ENCODE results near the gene LRRK2.
"Not testable (repeated sequence)": the region's sequence is repeated elsewhere in the genome, so short reads cannot be mapped to it uniquely, and the experiment has no call there.

LRRK2 gene

DNA sequence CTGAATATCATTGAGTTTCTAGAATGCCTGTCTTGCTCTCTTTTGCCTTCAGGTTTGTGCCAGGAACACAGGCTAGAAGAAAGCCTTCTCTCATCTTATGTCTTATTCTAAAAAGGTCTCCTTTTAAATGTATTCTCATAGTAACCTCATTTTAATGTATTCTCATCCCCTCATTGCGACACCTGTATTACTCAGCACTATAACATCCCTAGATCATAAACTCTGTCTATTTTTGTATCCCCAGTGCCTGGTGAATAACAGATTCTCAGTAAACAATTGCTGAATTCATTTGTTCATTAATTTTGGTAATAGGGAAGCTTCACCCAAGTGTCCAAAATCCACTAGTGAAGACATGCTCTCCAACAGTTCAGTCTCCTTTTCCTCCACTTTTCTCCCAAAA is 8.8 kb upstream of the LRRK2 start:
- DNase-seq, result no peak

DNA sequence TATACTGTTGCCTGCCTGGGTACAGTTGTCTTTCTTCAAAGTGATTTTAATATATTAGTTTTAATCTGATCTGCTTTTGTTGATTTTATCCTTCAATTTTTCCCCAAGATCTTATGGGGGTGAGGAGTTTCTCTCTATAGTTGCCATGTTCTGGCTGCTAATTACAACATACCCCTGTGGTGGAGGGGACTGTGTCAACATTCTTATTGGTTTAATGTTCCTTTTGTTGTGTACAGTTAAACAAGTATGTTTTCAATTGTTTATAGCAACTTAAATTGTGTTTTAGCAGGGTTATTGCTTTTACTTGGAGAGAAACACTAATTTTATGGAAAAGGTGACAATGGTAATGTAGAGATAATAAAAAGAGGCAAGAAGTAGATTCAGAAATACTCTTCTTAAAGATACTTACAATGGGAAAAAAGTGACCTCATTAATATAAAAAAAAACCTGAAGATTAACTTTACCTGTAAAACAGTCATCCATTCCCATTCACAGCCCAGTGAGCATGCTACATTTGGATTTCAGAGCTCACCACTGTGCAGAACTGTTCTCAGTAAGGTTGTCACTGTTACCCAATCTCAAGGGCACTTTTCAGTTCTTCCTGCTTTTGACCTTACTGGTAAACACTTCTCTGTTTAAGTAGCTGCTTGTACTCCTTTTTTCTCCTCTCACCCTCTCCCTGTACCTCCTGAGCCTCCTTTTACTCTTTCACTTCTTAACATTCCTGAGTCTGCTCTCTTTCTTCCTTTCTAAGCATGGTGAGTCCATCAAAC is 8.1 kb upstream of the LRRK2 start:
- no peak for DNase-seq

DNA sequence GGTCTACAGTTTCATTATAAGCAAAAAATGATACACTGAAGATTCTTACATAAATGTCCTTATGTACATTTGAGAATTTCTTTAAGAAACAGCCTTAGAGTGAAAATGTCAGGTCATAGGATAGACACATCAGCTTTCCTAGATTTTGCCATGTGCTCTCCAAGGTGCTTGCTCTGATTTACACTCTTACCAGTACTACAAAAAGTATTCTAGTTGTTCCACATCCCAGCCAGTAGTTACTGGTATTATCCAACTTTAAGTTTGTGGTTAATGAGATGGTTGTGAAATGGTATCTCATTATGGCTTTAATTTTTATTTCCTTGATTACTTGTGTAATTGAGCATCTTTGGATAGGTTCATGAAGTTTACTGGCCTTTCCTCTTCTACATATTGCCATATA is 5.0 kb upstream of the LRRK2 start:
- no peak for DNase-seq

DNA sequence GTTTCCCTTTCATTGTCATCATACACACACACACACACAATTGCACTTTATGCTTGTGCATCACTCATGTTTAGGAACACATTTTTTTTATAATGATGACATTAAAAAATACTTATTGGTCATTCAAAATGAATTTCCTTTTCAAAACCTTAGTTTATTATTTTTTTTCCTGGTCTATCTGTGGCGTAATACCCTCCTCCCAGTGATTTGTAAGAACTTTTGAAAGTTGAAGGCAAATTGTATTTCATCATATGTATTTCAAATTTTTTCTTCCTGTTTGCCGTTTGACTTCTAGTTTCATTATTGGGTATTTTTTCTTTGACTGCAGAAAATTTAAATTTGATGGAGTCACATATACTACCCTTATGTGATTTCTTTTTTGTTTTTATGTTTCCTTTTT is 2.5 kb upstream of the LRRK2 start:
- no peak for DNase-seq

GRCh38 chr12:40223646-40224045 is 1.2 kb upstream of the LRRK2 start:
- DNase-seq, result no peak

DNA sequence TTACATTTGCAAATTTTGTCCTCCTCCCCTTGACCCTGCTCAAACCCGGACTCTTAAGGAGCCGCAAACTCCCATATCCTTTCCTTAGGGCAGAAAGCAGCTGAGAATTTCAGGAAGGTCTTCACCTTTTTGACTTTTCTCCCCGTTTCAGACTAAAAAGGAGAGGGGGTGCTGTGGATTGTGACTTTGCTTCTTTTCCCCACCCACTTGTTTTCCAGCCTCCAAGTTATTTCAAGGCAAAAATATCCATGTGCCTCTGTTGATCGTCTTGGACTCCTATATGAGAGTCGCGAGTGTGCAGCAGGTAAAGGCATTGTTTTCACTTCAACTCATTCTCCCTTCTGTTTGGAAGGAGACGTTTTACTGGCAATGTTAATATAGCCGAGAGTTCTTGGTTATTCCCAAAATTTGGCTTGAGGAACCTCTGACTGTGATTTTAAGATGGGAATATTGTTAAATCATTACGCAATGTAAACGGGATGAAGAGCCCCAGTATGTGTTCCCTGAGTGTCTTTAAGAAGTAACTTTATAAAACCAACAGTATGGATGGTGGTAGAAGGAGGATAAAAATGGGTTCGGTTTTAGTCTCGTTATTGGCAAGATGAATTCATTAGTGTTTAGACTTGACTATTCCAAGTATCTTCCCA is 663 bp downstream of the LRRK2 start:
- DNase-seq, result no peak

DNA sequence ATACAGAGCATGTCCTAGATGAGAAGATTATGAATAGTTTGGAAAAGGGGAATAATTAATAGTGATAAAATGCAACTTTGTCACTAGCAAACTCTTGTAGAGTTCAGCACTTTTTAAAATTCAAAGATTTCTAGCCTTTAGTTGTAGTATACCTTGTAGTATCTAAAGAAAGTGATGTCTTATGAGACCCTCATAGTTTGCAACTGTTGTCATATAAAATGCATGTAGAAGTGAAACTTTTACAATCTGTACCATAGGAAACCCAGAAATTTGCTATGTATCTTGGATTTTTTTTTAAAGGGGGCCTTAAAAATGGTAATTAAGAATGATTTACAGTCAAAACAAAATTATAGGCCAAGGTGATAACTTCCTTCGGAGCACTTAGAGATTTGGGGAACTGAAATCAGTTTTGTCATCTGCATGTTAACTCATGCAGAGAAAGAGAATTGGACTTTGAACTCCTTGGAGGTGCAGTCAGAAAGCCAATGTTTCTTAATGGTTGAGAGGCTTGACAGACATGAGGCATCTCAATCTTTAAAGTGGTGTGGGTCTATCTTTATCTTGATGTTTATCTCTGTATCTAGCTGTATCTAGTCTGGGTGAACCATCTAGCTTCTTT is 1.3 kb downstream of the LRRK2 start:
- DNase-seq, result no peak

DNA sequence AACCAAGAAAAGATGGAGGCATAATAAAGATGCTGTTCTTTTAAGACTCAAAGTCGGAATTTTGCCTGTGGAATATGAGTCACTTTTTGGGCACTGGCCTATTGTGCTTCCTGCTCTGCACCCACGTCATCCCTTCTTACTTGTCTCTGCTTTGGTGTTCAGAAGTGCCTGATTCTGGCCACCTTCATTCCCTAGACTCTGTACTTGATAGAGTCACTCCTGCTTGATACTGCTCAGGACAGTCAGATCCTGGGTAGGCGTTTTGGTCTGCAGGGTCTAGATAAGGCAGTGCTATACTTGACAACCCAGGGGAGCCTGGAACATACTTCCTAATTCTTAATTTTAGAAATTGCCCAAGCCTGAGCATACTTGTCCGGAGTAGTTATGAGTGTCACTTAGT is 1.9 kb downstream of the LRRK2 start:
- DNase-seq, result no peak

DNA sequence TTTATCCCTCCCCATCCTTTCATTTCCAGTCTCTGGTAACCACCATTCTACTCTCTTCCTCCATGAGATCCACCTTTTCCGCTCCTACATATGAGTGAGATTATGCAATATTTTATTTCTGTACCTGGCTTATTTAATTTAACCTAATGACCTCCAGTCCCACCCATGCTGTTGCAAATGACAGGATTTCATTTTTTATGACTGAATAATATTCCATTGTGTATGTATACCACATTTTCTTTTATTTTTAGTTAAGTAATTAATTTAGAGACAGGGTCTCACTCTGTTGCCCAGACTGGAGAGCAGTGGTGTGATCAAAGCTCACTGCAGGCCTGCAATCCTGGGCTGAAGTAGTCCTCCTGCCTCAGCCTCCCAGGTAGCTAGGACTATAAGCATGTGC is 2.6 kb downstream of the LRRK2 start:
- no peak for DNase-seq

DNA sequence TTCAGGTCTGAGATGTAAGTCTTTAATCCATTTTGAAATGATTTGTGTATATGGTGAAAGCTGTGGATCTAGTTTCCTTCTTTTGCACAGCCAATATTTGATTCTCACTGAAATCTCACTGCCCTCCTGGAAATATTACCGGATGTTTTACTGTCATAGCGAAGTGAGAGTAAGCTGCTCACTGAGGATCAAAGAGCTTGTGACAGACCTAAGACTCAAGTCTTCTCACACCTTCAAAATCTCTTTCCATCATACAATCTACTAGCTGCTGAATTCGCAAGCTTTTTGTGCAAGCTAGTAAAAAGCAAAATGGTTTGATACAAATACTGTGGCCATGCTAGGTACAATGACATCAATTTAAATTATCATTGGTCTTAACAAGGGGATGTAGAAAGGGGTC is 3.9 kb downstream of the LRRK2 start:
- DNase-seq, result no peak

DNA sequence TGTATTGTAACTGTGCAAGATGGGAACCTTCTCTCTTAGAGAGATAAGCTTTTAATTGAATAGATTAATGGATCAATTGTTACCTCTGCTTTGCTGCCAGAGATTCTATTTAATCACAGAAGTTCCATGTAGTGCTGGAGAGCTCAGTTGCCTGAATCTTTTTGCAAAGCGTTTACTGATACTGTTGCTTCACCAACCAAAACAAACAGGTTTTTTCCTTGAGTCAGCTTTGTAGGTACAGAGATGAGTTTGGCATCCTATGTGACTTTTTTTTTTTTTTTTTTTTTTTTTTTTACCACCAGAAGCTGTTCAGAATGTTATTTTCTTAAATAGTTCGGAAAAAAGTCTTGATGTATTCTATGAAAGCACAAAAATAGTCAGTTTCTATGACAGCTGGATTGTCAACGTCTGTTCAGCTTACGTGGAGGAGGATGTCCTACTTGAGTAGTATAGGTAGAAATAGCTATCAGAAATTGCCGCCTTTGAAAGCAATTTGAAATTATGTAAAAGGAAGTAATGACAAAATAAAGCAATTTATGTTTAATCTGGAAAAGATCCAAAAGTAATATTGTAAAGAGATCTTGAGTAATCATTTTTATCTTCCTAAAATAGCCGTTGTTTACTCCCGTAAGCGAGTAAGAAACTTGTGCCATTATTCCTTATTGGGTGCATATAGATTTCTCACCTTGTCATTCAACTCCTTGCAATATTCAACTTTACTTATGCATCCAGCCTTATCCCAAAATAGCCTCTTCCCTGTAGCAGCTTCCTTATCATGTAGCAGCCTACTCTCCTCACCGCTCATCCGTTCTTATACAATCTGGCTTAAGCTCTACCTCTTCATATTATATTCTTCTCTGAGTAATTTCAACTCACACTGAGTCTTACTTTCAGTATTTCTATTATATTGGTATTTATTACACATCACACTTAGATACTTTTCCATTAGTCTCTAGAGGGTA is 5.2 kb downstream of the LRRK2 start:
- no peak for DNase-seq

DNA sequence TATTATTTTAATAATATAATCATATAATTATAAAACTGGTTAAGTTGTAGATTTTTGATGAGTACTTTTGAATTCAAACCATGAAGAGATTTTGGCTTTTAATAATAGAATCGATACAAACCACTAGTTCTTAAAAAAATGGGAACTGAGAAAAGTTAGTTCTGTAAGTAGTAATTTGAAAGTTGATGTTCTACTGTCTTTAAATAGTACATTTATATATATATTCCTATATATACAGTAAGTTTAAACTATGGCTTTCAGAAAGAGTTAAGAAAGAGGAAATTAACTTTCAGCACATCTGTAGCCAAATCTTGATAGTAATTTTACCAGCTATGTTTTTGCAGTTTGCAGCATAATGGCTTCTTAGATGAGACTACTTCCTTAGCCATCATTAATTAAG is 7.8 kb downstream of the LRRK2 start:
- no peak for DNase-seq

DNA sequence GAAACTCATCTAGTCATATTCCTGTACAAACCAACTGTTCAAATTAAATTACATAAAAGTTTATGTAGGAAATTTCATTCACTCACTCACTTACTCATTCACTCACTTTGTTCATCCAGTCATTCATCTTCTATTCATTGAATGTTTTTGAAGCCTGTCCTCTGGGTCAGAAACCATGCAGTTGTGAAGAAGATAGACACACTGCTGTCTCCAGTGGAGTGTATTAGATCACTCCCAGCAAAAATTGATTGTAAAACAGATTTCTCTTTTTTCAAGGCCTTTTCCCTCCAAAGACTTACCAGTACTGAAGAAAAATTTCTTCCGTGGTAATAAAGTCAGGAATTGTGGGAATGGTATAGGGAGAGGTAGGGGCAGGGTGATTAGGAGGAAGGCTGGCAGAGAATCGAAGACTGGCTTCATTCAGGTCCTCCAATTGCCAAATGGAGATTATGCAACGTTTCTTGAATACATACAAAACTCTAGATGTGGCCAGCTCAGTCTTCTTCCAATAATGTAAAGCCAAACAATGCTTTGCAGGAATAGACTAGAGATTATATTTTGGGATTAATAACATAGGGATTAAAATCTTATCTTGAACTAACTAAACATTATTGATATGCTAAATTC is 9.1 kb downstream of the LRRK2 start:
- DNase-seq, result no peak

DNA sequence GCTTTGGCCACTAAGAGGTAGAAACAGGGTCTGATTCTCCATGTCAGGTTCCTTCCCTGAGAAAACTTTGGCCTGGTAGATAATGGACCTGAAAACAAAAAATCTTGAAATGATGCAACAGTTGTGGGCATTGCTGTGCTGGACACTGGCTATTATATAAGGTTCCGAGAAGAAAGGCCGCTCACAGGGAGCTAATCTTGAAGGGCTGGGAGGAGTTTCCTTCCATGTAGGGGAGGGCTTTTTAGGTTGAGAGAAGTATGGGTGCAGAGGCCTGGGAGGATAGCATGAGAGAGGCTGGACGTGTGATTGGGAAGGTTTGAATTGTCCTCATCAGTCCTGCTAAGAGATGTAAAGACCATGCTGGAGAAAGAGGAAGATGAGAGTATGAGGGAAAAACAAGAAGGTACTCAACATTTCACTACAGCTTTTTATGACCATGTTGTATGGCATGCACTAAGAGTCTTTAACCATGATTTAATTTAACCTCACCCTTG is 11.6 kb downstream of the LRRK2 start:
- no peak for DNase-seq

GRCh38 chr12:40238266-40238902 is 13.6 kb downstream of the LRRK2 start:
- DNase-seq, result no peak

- DNase-seq, result no peak
These were observed 14.2 kb downstream of the LRRK2 start for GRCh38 chr12:40238979-40239378.

DNA sequence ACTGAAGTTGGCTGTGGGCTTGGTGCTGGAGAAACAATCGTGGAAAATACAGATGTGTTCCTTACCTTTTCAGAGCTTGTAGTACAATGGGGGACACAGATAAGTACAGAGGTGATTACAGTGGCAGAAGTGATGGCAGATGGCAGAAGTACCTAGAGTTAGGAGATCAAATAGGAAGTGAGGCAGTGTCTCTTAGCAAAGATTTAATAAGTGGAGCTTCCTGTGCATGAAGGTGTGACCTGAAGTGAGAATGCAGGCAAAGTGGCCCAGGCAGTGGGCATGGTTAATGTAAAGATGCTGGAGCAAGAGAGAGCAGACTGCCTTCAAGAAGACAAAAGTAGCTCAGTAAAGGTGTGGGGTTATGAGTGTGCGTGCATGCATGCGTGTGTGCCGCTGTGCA is 16.0 kb downstream of the LRRK2 start:
- DNase-seq, result no peak

- no peak for DNase-seq
These were observed 16.9 kb downstream of the LRRK2 start for GRCh38 chr12:40241741-40242140.

- not testable (repeated sequence) for DNase-seq
These were observed 19.8 kb downstream of the LRRK2 start for GRCh38 chr12:40244526-40245156.

DNA sequence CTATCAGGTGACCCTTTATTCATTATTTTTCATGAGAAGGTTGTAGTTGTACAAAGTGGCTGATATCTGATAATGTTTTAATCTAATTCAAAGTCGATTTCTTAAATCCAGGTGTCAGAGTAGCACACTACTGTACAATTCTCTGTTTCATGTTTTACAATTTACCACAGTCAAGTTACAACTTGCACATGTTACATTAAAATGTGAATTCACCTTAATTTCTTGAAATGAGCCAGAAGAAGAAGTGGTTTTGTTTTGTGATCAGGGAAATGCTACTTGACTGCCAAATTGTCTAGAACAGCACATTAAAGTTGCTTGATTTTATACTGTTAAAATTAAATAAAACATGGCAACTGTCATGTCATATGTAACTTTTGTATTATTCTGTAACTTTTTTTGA is 23.2 kb downstream of the LRRK2 start:
- DNase-seq, result no peak

DNA sequence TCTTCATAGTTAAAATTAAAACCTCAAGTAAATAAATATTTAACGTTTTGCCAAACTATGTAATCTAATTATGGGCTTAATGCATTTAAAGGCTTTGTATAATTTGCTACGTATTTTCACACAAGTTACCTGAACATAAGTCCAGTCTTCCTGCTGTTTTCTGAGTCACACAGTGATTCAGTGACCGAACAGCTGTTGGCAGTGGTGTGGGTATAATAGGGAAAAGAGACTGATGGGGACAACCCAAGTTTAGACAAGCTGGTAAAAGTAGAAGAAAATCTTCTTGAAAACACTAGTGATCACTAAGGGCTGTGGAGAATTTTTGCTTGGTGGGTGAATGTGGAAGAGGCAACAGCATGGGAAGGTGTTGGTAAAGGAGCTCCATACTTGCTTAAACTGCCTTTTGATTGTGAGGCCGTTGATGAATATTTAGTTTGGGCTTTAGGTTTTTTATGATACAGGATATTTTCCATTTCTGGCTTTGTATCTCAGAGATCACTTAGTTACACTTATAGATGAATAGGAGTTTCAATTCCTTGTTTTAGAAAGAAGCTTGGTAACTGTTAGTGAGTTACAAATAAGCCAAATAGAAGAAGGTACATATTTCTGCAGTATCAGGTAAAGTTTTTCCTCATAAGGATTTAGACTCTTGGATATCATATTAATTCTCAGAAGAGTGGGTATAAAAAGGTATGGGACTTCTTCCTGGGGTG is 23.9 kb downstream of the LRRK2 start:
- DNase-seq, result no peak

All from SHP77 treated with DMSO at 0.1 percent for 48 hours (cell line).